ENCODE data around the gene AP3B1.

- TF ChIP-seq, protein P1, sequence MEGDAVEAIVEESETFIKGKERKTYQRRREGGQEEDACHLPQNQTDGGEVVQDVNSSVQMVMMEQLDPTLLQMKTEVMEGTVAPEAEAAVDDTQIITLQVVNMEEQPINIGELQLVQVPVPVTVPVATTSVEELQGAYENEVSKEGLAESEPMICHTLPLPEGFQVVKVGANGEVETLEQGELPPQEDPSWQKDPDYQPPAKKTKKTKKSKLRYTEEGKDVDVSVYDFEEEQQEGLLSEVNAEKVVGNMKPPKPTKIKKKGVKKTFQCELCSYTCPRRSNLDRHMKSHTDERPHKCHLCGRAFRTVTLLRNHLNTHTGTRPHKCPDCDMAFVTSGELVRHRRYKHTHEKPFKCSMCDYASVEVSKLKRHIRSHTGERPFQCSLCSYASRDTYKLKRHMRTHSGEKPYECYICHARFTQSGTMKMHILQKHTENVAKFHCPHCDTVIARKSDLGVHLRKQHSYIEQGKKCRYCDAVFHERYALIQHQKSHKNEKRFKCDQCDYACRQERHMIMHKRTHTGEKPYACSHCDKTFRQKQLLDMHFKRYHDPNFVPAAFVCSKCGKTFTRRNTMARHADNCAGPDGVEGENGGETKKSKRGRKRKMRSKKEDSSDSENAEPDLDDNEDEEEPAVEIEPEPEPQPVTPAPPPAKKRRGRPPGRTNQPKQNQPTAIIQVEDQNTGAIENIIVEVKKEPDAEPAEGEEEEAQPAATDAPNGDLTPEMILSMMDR (IDR thresholded peaks at IDR 0.05) = no peak
- TF ChIP-seq POLR2A (IDR thresholded peaks at IDR 0.05) = no peak
Observed at GRCh38 chr5:77991084-77991483, 303.4 kb downstream of the AP3B1 start.

Data from testis (tissue), 2 donors.